Dermis blood vessel endothelial cell (primary cell): ENCODE data around the gene DACT1. TPM values are rescaled to one million over a fixed set of nuclear protein-coding genes. Genes with fewer than 3 reads are reported as not detected.
"Not testable (repeated sequence)": the region's sequence is repeated elsewhere in the genome, so short reads cannot be mapped to it uniquely, and the experiment has no call there.

Experiments
- DNase-seq: peaks from one replicate; pipeline ENCODE4 v3.0.0; 2010
- total RNA-seq: library from RNA; depleted of rRNA; stranded (reverse); fragments of >200 nt; gene quantifications from 2 replicates; pipeline ENCODE4 v1.2.3, GENCODE V29; 2014

The DACT1 gene
- 0.05 and 0.34 TPM in 2 replicates for total RNA-seq

DNA sequence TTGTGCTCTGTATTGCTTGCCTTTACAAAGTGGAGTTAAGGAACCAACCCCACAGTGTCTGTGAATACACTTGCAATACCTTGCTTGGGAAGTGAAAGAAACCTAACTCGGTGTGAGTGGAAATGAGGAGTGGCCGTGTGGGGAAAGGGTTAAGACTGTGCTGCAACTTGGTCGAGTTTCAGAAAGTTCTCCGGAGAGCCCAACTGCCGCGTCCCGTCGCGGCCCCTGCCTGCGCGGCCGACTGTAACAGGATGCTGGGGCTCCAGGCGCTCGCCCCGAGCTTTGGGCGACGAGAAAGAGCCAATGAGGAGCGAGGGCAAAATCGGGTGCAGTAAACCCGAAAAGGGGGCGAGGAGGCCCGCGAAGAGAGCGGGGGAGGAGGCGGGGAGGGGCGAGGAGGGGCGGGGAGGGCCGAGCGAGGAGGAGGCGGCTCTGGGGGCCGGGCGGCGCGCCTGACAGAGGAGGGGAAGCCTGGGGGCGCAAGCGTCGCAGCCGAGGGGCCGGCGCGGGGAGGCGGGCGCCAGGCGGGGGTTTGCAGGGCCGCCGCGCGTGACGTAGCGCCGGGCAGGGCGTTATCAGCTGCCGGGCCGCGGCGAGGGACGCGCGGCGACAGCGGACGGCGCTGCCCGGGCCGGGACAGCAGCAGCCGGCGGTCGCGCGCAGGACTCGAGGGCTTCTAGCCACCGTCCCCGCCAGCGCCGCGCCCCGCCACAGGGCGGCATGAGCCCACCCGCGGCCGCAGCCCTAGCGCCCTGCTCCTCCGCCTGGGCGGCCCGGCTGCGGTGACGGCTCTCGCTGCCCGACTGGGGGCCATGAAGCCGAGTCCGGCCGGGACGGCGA lies at the start of gene DACT1:
DACT1 (plus strand) TSS at position 572 of the 840 bp plus-strand sequence; CDS start at position 813, 241 bp downstream.
- peak; percentile 45 for DNase-seq

- DNase-seq = not testable (repeated sequence)
Measured at GRCh38 chr14:58588321-58588720, 49.4 kb upstream of the DACT1 start.

DNA sequence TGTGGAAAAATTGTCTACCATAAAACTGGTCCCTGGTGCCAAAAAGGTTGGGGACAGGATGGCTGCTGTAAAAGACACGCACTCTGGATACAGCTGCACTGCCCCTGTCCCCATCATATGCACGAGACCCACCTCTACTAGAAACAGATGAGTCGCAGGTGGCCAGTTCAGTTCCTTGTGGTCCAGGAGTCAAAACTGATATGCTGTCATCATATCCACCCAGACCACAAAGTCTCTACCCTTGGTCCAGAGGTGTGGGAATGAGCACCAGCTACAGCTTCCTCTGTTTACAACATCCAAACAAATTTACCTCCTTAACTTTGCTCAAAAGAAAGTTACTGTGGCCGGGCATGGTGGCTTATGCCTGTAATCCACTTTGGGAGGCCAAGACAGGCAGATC lies 43.8 kb upstream of the DACT1 start:
- no peak for DNase-seq

DNA sequence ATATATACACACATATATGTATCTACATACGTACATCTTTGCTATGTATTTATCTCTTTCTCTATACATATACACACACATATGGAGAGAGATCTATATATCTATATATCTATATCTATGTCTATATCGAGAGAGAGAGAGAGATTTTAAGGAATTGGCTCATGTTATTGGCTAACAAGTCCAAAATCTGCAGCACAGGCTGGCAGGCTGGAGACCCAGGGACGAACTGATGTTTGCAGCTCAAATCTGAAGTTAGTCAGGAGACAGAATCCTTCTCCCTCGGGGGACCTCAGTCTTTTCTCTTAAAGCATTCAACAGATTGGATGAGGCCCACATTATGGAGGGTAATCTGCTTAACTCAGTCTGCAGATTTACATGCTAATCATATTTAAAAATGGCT lies 40.7 kb upstream of the DACT1 start:
- no peak for DNase-seq

- DNase-seq = no peak
Measured at GRCh38 chr14:58598028-58598803, 39.5 kb upstream of the DACT1 start.

- DNase-seq = no peak
Measured at GRCh38 chr14:58598804-58599525, 38.8 kb upstream of the DACT1 start.

- no peak for DNase-seq
Measured at GRCh38 chr14:58599707-58600106, 38.1 kb upstream of the DACT1 start.

DNA sequence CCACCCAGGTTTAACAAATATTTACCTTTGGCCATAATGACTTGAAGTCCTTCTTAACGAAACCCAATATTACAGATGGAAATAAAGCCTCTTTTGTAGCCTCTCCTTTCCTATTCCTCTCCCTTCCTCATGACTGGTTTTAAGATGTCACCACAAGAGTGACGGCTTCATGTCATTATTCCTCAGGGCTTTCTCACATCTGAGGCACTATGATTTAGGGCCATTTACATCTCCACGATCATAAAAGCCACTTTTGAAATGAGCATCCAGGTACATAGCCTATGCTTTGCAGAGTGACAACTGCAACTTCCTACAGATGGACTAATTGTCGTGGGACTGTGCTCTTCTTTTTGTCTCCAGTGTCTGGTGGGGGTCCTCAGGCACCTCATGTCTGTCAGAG lies 32.3 kb upstream of the DACT1 start:
- DNase-seq = no peak

DNA sequence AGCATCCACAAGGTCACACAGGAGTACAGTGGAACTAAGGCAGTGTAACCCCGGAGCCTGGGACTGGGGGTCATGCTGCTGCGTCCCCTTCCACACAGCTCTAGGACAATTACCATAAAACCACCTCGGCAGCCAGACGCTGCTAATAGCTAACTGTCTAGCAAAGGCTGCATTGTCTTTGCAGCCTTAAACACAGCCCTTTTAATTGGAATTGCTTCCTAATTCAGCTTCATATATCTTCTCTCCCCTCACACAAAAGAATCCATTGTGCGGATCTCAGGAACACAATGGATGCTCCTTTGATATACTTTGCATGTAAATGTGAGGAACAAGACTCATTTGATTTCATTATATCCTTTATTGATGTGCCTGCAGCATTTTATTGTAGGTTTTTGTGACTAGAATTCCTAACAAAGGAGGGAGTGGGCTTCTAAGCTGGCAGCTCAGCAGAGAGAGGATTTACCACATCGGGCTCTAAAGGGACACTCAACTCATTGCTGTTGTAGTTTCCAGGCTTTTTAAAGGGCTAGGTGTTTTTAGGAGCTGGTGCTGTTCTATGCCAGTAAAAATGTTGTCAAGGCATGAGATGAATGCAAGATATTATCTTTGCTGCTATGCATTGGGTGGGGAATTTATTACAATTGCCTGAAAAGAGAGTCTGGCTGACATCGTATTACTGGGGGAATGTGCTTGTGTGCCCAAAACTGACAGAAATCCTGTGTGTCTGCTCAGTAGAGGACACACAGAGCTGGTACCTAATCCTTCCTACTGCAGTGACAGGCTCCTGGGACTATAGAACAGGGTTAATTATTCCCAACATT lies 30.4 kb upstream of the DACT1 start:
- no peak for DNase-seq

GRCh38 chr14:58607952-58608317 lies 29.8 kb upstream of the DACT1 start:
- DNase-seq = no peak

- no peak for DNase-seq
Measured at GRCh38 chr14:58617619-58618018, 20.1 kb upstream of the DACT1 start.

GRCh38 chr14:58620011-58620410 lies 17.8 kb upstream of the DACT1 start:
- no peak for DNase-seq

- DNase-seq = no peak
Measured at GRCh38 chr14:58625438-58625837, 12.3 kb upstream of the DACT1 start.

DNA sequence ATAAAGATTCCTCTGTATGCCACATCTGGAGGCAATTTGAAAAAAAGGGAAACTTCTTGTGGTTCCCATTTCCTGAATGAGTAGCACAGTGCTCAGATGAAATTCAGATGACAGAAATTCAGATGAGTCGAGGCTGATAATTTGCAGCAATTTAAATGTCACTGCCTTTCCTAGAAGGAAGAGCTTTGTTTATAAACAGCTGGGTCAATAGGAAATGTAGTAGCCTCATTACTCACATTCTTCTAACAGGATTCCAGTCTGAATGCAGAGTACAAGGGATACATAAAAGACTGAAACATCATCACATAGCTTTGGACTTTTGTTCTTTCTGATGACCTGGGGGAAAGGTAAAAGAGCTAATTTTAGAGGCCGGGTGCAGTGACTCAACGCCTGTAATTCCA lies 11.3 kb upstream of the DACT1 start:
- DNase-seq = no peak

- DNase-seq = no peak
Measured at GRCh38 chr14:58628406-58628805, 9.4 kb upstream of the DACT1 start.

DNA sequence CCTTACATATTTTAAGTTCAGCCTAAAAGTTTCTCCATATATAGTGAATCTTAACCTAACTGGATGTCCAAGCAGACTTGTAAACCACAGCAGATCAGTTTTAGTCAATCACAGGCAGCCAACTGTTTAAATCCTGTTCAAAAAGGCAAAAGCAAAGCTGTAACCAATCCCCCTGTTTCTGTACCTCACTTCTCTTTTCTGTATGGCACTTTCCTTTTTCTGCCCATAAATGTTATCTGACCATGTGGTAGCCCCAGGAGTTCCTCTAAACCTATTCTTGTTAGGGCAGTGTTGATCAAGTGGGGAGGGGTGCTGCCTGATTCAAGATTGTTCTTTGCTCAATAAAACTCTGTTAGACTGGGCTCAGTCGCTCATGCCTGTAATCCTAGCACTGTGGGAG lies 8.5 kb upstream of the DACT1 start:
- DNase-seq = no peak

DNA sequence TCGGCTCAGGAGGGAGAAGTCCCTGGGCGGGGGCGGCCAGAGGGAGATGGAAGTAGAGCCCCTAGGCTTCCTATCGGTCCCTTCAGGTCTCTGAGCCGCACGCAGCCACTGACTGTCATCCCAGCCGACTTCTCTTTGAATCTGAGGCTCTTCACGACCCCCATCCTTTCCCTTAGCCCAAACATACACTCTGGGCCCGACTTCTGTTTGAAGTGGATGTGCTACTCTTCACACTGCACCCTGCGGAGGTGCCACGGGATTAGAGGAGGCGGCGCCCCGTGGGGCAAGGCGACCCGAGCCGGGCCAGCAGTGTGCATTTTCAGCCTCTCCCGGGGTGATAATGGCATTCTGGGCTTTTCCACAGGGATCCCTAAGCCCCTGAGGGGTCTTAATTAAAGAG lies 6.0 kb upstream of the DACT1 start:
- no peak for DNase-seq

GRCh38 chr14:58633831-58634230 lies 3.9 kb upstream of the DACT1 start:
- DNase-seq = no peak

- no peak for DNase-seq
Measured at GRCh38 chr14:58634406-58635090, 3.2 kb upstream of the DACT1 start.

GRCh38 chr14:58635091-58635830 lies 2.5 kb upstream of the DACT1 start:
- no peak for DNase-seq

DNA sequence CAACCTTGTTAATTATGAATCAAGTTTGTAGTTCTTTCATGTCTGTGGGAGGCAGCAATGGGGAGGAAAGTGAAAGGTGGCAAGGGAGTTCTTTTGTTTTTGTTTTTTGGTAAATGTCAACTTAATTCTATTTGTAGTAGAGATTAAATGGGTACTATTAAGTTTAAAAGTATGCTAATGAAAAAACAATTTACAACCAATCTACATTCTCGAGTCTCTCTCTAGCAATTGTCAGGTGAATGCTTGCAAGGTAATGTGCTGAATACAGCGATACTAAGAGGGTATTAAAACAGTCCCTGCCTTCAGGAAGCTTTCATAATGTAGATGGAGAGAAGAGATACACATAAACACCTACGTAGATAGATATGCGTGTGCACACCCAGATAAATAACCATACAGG lies 1.6 kb upstream of the DACT1 start:
- DNase-seq = no peak
